ENCODE data around the gene USF3. TPM values are rescaled to one million over a fixed set of nuclear protein-coding genes. Genes with fewer than 3 reads are reported as not detected.

The USF3 gene
- total and polyA plus RNA-seq, 2 of the 13 experiments (the other 11 are each of a cell fraction or from before 2014, with no cell fraction given), result 6.3 to 15.2 TPM

GRCh38 chr3:113638910-113639309, 57.5 kb downstream of the USF3 start:
- intact Hi-C loops (cut with micrococcal nuclease; ENCODE audit: unreplicated experiment) (no loop called here), in situ Hi-C loops (cut with HindIII; ENCODE audit: extremely low pct_ligation_motif_present, low pct_unique_long_range_greater_than_20kb) (no loop called here)
- Histone ChIP-seq H3K4me1 (ENCODE audit: insufficient read depth, low read length) (peaks cover 14% of the 10 kb centered on the region), H2AFZ (ENCODE audit: low read length) (no peak overlapping the region), H4K20me1 (ENCODE audit: insufficient read depth, low read length) (no peaks in the 10 kb centered on the region), H3K9ac (ENCODE audit: insufficient read depth, low read depth, low read length) (no peak overlapping the region), H3K4me2 (ENCODE audit: low read depth, low read length) (no peak overlapping the region), H3K27ac (ENCODE audit: extremely low read length, insufficient read depth, low read length) (no peak overlapping the region), H3K36me3 (replicated peaks in 1 of 2; ENCODE audit: control insufficient read depth in 1 of 2, insufficient read depth in 2 of 2, low read length in 2 of 2) (no peaks in the 10 kb centered on the region), H3K9me3 (ENCODE audit: low read length) (peaks cover 4% of the 10 kb centered on the region; the same call in 1 of the 2 replicates), H3K27me3 (ENCODE audit: control insufficient read depth in 1 of 2, insufficient read depth in 2 of 2, low read length in 2 of 2) (no peaks in the 10 kb centered on the region), H3K4me3 (replicated peaks in 1 of 3; ENCODE audit: insufficient read depth in 1 of 3, low read depth in 2 of 3, low read length in 3 of 3) (no peak overlapping the region), H3K79me2 (ENCODE audit: insufficient read depth, low read length) (no peaks in the 10 kb centered on the region)
- BruUV-seq (replicated peaks), result no TSS peak
- FAIRE-seq, result no peak
- ChIA-PET POLR2A (no interaction called here), CTCF (ENCODE audit: low intra/inter-chr PET ratio, low total read pairs) (no interaction called here)
- no peak for DNase-seq (ENCODE audit: low spot score)
- ATAC-seq, result no peak
- WGBS (ENCODE audit: low lambda C conversion rate), result 84% methylated on average over 3 of the region's 3 CpGs
- TF ChIP-seq HOXA5 (CRISPR knock-in tag; IDR thresholded peaks at IDR 0.05) (no peak), DMAP1 (CRISPR knock-in tag; IDR thresholded peaks at IDR 0.05) (no peak), DR1 (CRISPR knock-in tag; IDR thresholded peaks at IDR 0.05) (no peak), HOXA7 (CRISPR knock-in tag; IDR thresholded peaks at IDR 0.05) (no peak), ZNF124 (CRISPR knock-in tag; IDR thresholded peaks at IDR 0.05) (no peak), ZNF343 (CRISPR knock-in tag; IDR thresholded peaks at IDR 0.05) (no peak), CHCHD3 (CRISPR knock-in tag; IDR thresholded peaks at IDR 0.05) (no peak), TBP (CRISPR knock-in tag; IDR thresholded peaks at IDR 0.05) (no peak), FOXJ3 (CRISPR knock-in tag; IDR thresholded peaks at IDR 0.05; ENCODE audit: borderline replicate concordance) (no peak), ZMYM4 (CRISPR knock-in tag; IDR thresholded peaks at IDR 0.05) (no peak), SRSF1 (optimal IDR thresholded peaks at IDR 0.05; ENCODE audit: low read depth, low read length) (no peak), ZNF7 (CRISPR knock-in tag; IDR thresholded peaks at IDR 0.05) (no peak), MTA1 (CRISPR knock-in tag; IDR thresholded peaks at IDR 0.05; ENCODE audit: borderline replicate concordance) (no peak), CSRNP1 (CRISPR knock-in tag; IDR thresholded peaks at IDR 0.05) (no peak), ZEB1 (IDR thresholded peaks at IDR 0.05; ENCODE audit: insufficient replicate concordance, low read depth) (no peak), CREB1 (IDR thresholded peaks at IDR 0.05) (no peak), CREB1 (CRISPR knock-in tag; IDR thresholded peaks at IDR 0.05) (no peak), JDP2 (CRISPR knock-in tag; IDR thresholded peaks at IDR 0.05; ENCODE audit: borderline replicate concordance) (no peak), AGO2 (optimal IDR thresholded peaks at IDR 0.05; ENCODE audit: low read depth, low read length) (no peak)
